ENCODE data around the gene KRT6B.

GRCh38 chr12:52469853-52470252 lies 17.9 kb upstream of the KRT6B start:
- TF ChIP-seq CEBPB (IDR thresholded peaks at IDR 0.05; ENCODE audit: low read depth, low read length): no peak
- no peak for TF ChIP-seq TEAD4 (IDR thresholded peaks at IDR 0.05; ENCODE audit: low read depth, low read length)
- no peak for TF ChIP-seq POLR2A (IDR thresholded peaks at IDR 0.05; ENCODE audit: control extremely low read depth in 1 of 2, low read depth in 2 of 2, low read length in 2 of 2)
- no peak for TF ChIP-seq NANOG (IDR thresholded peaks at IDR 0.05; ENCODE audit: insufficient read depth, low read depth, low read length, poor library complexity, severe bottlenecking)
- TF ChIP-seq RXRA (IDR thresholded peaks at IDR 0.05; ENCODE audit: insufficient read depth, low read depth, low read length): no peak
- TF ChIP-seq EP300 (IDR thresholded peaks at IDR 0.05; ENCODE audit: borderline replicate concordance in 1 of 2, low read depth in 2 of 2, low read length in 2 of 2): no peak
- no peak for TF ChIP-seq NRF1 (IDR thresholded peaks at IDR 0.05; ENCODE audit: low read depth, low read length)
- TF ChIP-seq CTCF (IDR thresholded peaks at IDR 0.05; ENCODE audit: control extremely low read depth in 1 of 3, insufficient read depth in 1 of 3, low read depth in 1 of 3, low read length in 3 of 3): no peak
- TF ChIP-seq SIX5 (IDR thresholded peaks at IDR 0.05; ENCODE audit: low read depth, low read length): no peak
